ENCODE data around the gene PHACTR1.

The PHACTR1 gene

GRCh38 chr6:13300643-13301590, 584.4 kb downstream of the PHACTR1 start:
- no peak for TF ChIP-seq CTCF (IDR thresholded peaks at IDR 0.05)
- H3K27ac ChIP-seq, result peak overlapping the region; percentile 91
- peaks cover 52% of the 10 kb centered on the region for H3K36me3 ChIP-seq
- no peaks in the 10 kb centered on the region for H3K27me3 ChIP-seq
- H3K4me1 ChIP-seq (ENCODE audit: control insufficient read depth in 1 of 2, insufficient read depth in 1 of 2, low read depth in 1 of 2, low read length in 1 of 2), result peaks cover 32 to 42% of the 10 kb centered on the region in 2 experiments
- H3K4me3 ChIP-seq (ENCODE audit: low read depth in 1 of 2, low read length in 1 of 2), result no peak overlapping the region
- no peaks in the 10 kb centered on the region for H3K9me3 ChIP-seq

- peaks cover 52% of the 10 kb centered on the region for H3K36me3 ChIP-seq
- no peak for TF ChIP-seq CTCF (IDR thresholded peaks at IDR 0.05)
- H3K4me1 ChIP-seq (ENCODE audit: control insufficient read depth in 1 of 2, insufficient read depth in 1 of 2, low read depth in 1 of 2, low read length in 1 of 2), result peaks cover 33 to 45% of the 10 kb centered on the region in 2 experiments
- H3K27ac ChIP-seq, result peak overlapping the region; percentile 91
- H3K4me3 ChIP-seq (ENCODE audit: low read depth in 1 of 2, low read length in 1 of 2), result peak overlapping the region; percentile 38
- H3K9me3 ChIP-seq, result no peaks in the 10 kb centered on the region
- no peaks in the 10 kb centered on the region for H3K27me3 ChIP-seq
These were observed 585.7 kb downstream of the PHACTR1 start for GRCh38 chr6:13302291-13302690.

GRCh38 chr6:13302751-13303667, 586.4 kb downstream of the PHACTR1 start:
- Histone ChIP-seq H3K27me3 (no peaks in the 10 kb centered on the region), H3K27ac (peak overlapping the region; percentile 91), H3K9me3 (no peaks in the 10 kb centered on the region), H3K4me3 (ENCODE audit: low read depth in 1 of 2, low read length in 1 of 2) (peak overlapping the region; percentile 38), H3K4me1 (ENCODE audit: control insufficient read depth in 1 of 2, insufficient read depth in 1 of 2, low read depth in 1 of 2, low read length in 1 of 2) (peaks cover 40 to 52% of the 10 kb centered on the region in 2 experiments), H3K36me3 (peaks cover 46% of the 10 kb centered on the region)
- peak; percentile 32 for TF ChIP-seq CTCF (IDR thresholded peaks at IDR 0.05)

GRCh38 chr6:13303668-13304017, 587.1 kb downstream of the PHACTR1 start:
- peak overlapping the region; percentile 22 to 29 for H3K4me3 ChIP-seq (ENCODE audit: low read depth in 1 of 2, low read length in 1 of 2)
- H3K27me3 ChIP-seq, result no peaks in the 10 kb centered on the region
- no peak for TF ChIP-seq CTCF (IDR thresholded peaks at IDR 0.05)
- peaks cover 47% of the 10 kb centered on the region for H3K36me3 ChIP-seq
- peaks cover 42 to 59% of the 10 kb centered on the region in 2 experiments for H3K4me1 ChIP-seq (ENCODE audit: control insufficient read depth in 1 of 2, insufficient read depth in 1 of 2, low read depth in 1 of 2, low read length in 1 of 2)
- no peaks in the 10 kb centered on the region for H3K9me3 ChIP-seq
- peak overlapping the region; percentile 91 for H3K27ac ChIP-seq

- H3K36me3 ChIP-seq, result peaks cover 47% of the 10 kb centered on the region
- no peak for TF ChIP-seq CTCF (IDR thresholded peaks at IDR 0.05)
- peak overlapping the region in 1 of 2 experiments; percentile 29 for H3K4me3 ChIP-seq (ENCODE audit: low read depth in 1 of 2, low read length in 1 of 2)
- H3K9me3 ChIP-seq, result no peaks in the 10 kb centered on the region
- H3K27me3 ChIP-seq, result no peaks in the 10 kb centered on the region
- H3K27ac ChIP-seq, result peak overlapping the region; percentile 91
- peaks cover 42 to 59% of the 10 kb centered on the region in 2 experiments for H3K4me1 ChIP-seq (ENCODE audit: control insufficient read depth in 1 of 2, insufficient read depth in 1 of 2, low read depth in 1 of 2, low read length in 1 of 2)
These were observed 587.5 kb downstream of the PHACTR1 start for GRCh38 chr6:13304101-13304500.
